Stomach smooth muscle (tissue), 2 donors: ENCODE data around the gene PRDX3.
A peak's percentile ranks its signal among the peaks of the same experiment; 100 is the strongest.
"Not testable (repeated sequence)": the region's sequence is repeated elsewhere in the genome, so short reads cannot be mapped to it uniquely, and the experiment has no call there.

Source experiments
- H3K27ac ChIP-seq: one replicate; pipeline ENCODE4 v1.7.0; 2013; ENCODE audit warnings: mild to moderate bottlenecking, low read length, inconsistent platforms
- H3K27me3 ChIP-seq, 2 donors: one replicate each; pipeline ENCODE4 v1.7.0; 2013; ENCODE audit warnings: low read length in 2 of 2; ENCODE audit not compliant: insufficient read depth in 2 of 2, control insufficient read depth in 1 of 2
- H3K36me3 ChIP-seq, 2 donors: one replicate each; pipeline ENCODE4 v1.7.0; 2013; ENCODE audit warnings: low read length in 2 of 2; ENCODE audit not compliant: control insufficient read depth in 2 of 2, insufficient read depth in 2 of 2
- H3K4me1 ChIP-seq: one replicate; pipeline ENCODE4 v1.7.0; 2013; ENCODE audit warnings: low read length; ENCODE audit not compliant: control insufficient read depth, insufficient read depth
- H3K4me3 ChIP-seq, 2 donors: one replicate each; pipeline ENCODE4 v1.7.0; 2013; ENCODE audit warnings: low read length in 2 of 2
- H3K9ac ChIP-seq, 2 donors: one replicate each; pipeline ENCODE4 v1.7.0; 2013; ENCODE audit warnings: low read length in 2 of 2, mild to moderate bottlenecking in 1 of 2
- H3K9me3 ChIP-seq, 2 donors: one replicate each; pipeline ENCODE4 v1.7.0; 2013; ENCODE audit warnings: low read length in 2 of 2; ENCODE audit not compliant: control insufficient read depth in 2 of 2
- donor health status: healthy.
- donor health status: Pancreatic carcinoma.

PRDX3 gene

DNA sequence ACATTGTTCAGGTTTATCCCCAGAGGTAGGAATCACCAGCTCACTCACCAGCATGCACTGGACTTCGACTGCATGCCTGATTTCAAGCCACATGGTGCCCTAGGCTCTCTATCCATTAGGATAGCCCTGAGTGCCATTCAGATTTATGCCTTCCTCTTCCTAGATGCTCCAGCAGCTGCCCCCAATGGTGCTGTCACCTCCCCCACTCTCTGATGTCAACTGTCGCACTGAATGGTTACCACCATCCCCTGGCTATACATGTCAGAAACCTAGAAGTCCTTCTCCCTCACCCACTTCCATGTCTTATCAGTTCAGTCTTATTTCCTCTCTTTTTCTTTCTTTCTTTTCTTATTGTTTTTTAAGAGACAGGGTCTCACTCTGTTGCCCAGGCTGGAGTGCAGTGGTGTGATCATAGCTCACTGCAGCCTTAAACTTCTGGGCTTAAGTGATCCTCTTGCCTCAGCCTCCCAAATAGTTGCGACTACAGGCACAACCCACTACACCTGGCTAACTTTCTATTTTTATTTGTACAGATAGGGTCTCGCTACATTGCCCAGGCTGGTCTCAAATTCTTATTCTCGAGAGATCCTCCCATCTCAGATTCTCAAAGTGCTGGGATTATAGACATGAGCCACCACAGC, 16.0 kb downstream of the PRDX3 start:
- Histone ChIP-seq H3K9me3 (no peaks in the 10 kb centered on the region), H3K27ac (peak overlapping the region; percentile 24), H3K4me3 (no peak overlapping the region), H3K4me1 (peaks cover 27% of the 10 kb centered on the region), H3K9ac (no peak overlapping the region), H3K36me3 (peaks cover 11 to 29% of the 10 kb centered on the region in 2 donors), H3K27me3 (no peaks in the 10 kb centered on the region)

DNA sequence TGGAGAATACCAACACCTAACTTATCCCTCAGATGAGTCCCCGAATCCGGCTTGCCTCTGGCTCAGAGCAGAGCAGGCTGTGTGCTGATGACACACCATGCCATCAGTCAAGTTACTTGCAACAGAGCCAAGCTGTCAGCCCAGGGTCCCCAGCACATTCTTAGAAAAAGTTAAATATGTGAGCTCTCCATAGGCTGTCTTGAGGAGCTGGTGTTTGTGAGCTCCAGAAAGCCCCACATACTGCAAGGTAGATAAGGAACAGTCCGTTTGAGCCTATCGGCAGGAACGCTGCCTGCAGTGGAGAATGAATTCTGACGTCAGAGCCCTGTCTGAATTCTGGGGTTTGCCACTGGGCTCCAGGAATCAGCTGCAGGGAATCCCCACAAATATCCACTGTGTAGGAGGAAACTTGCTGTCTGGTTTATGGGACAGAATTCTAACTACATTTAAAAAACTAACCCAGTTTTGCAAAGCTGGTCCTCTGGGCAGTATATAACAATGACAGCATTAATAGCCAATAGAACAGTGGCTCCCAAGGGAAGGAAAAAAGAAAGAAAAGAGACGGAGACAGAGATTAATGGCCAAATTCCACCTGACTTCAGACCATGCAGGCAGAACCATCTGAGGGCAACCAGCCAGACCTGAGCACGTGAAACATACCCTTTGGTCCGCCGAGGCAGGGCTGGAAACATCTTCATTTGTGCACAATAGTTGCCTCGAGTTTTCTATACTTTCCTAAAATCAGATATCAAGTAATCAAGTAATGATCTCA, 16.7 kb downstream of the PRDX3 start:
- H3K36me3 ChIP-seq: peaks cover 11 to 26% of the 10 kb centered on the region in 2 donors
- no peak overlapping the region for H3K4me3 ChIP-seq
- peaks cover 27% of the 10 kb centered on the region for H3K4me1 ChIP-seq
- no peaks in the 10 kb centered on the region for H3K9me3 ChIP-seq
- H3K27me3 ChIP-seq: no peaks in the 10 kb centered on the region
- H3K27ac ChIP-seq: peak overlapping the region; percentile 31
- H3K9ac ChIP-seq: no peak overlapping the region

DNA sequence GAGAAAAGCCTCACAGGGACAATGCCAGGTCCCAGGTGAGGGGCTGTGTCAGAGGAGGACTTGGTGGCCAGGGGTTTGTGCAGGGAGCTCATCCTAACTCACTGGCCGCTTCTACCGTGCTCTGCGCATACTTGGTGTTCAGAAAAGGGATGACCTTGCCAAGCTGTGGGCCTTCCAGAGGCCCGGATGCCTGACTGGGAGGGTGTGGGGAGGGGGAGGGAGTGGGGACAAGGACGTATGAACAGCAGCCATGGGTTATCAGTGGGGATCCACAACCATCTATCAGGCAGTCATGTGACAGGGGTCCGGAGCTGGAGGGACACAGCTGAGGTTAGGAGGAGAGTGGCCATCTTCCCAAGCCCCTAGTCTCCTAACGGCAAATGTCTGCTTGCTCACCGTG, 19.3 kb downstream of the PRDX3 start:
- Histone ChIP-seq H3K4me1 (peaks cover 10% of the 10 kb centered on the region), H3K9ac (no peak overlapping the region), H3K27ac (no peak overlapping the region), H3K36me3 (peaks cover 27 to 47% of the 10 kb centered on the region in 2 donors), H3K27me3 (no peaks in the 10 kb centered on the region), H3K9me3 (no peaks in the 10 kb centered on the region), H3K4me3 (no peak overlapping the region)

DNA sequence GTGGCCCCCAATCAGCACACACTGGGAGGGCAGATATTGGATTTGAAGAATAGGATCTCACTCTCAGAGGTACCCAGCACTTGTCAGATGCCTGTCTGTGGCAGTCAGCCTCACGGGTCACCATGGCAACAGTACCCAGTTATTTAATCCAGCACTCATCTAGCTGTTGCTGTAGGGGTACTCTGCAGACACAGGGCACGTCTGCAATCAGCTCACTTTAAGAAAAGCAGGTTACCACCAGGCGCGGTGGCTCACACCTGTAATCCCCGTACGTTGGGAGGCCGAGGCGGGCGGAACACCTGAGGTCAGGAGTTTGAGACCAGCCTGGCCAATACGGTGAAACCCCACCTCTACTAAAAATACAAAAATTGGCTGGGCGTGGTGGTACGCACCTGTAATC, 25.0 kb downstream of the PRDX3 start:
- peaks cover 48 to 58% of the 10 kb centered on the region in 2 donors for H3K36me3 ChIP-seq
- no peak overlapping the region for H3K27ac ChIP-seq
- no peaks in the 10 kb centered on the region for H3K4me1 ChIP-seq
- H3K9me3 ChIP-seq: no peaks in the 10 kb centered on the region
- H3K4me3 ChIP-seq: no peak overlapping the region
- H3K9ac ChIP-seq: no peak overlapping the region
- H3K27me3 ChIP-seq: no peaks in the 10 kb centered on the region

DNA sequence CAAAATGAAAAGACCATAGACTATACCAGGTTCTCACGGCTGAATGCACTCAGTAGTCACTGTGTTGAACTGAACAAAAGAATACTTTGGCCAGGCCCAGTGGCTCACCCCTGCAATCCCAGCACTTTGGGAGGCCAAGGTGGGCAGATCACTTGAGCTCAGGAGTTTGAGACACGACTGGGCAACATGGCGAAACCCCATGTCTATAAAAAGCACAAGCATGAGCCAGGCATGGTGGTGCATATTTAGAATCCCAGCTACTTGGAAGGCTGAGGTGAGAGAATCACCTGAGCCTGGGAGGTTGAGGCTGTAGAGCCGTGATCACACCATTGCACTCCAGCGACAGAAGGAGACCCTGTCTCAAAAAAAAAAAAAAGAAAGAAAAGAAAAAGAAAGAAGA, 25.6 kb downstream of the PRDX3 start:
- no peak overlapping the region for H3K4me3 ChIP-seq
- H3K36me3 ChIP-seq: peaks cover 47 to 56% of the 10 kb centered on the region in 2 donors

DNA sequence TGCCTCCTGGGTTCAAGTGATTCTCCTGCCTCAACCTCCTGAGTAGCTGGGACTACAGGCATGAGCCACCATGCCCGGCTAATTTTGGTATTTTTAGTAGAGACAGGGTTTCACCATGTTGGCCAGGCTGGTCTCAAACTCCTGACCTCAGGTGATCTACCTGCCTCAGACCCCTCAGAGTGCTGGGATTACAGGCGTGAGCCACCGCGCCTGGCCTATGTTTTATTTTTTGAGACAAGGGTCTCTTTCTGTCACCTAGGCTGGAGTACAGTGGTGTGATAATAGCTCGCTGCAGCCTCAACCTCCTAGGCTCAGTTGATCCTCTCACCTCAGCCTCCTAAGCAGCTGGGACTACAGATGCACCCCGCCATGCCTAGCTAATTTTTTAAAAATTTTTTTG, 27.0 kb downstream of the PRDX3 start:
- not testable (repeated sequence) for H3K4me3 ChIP-seq, H3K27me3 ChIP-seq, H3K4me1 ChIP-seq, H3K9ac ChIP-seq, H3K9me3 ChIP-seq, H3K27ac ChIP-seq
- peaks cover 50 to 60% of the 10 kb centered on the region in 2 donors for H3K36me3 ChIP-seq

More for the DNA sequence above, 25.6 kb downstream of the PRDX3 start:
- Histone ChIP-seq H3K27me3 (no peaks in the 10 kb centered on the region), H3K9ac (no peak overlapping the region), H3K9me3 (no peaks in the 10 kb centered on the region), H3K4me1 (no peaks in the 10 kb centered on the region), H3K27ac (no peak overlapping the region)

DNA sequence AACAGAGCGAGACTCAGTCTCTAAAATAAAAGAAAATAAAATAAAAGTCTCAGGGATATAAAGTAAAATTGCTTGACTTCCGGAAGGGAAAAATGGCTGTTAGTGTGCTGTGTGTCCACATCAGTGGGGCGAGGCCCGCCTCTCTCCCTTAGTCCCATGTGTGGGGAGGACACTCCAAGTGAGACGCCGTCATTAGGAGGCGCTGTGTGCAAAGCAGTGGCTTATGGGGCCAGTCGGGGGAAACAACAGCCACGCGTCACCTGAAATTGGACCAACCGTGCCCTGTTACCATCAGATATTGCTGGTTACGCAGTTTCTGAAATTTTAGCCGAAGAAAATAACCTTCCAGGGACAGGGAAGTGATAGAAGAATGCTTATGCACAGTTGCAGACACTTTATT, 28.9 kb downstream of the PRDX3 start:
- Histone ChIP-seq H3K4me3 (no peak overlapping the region), H3K9me3 (no peaks in the 10 kb centered on the region), H3K36me3 (peaks cover 40 to 47% of the 10 kb centered on the region in 2 donors), H3K27me3 (no peaks in the 10 kb centered on the region), H3K27ac (no peak overlapping the region), H3K4me1 (no peaks in the 10 kb centered on the region), H3K9ac (no peak overlapping the region)

DNA sequence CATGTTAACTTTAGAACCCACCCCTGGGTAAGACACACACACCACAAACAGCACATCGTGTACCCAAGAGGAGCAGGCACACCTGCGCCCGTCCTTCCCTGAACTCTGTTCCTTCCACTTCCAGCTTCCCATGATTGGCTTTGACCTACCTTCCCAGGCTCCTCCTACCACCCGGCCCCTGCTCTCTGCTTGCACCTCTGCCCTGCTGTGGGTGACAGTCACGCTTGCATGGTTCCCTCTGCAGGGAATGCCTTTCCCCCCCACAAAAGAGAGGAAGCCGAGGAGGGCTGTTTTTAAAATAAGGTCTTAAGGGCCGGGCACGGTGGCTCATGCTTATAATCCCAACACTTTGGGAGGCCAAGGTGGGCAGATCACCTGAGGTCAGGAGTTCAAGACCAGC, 29.5 kb downstream of the PRDX3 start:
- H3K27ac ChIP-seq: no peak overlapping the region
- H3K9ac ChIP-seq: no peak overlapping the region
- peaks cover 36 to 43% of the 10 kb centered on the region in 2 donors for H3K36me3 ChIP-seq
- no peaks in the 10 kb centered on the region for H3K27me3 ChIP-seq
- no peaks in the 10 kb centered on the region for H3K4me1 ChIP-seq
- H3K9me3 ChIP-seq: no peaks in the 10 kb centered on the region
- no peak overlapping the region for H3K4me3 ChIP-seq

DNA sequence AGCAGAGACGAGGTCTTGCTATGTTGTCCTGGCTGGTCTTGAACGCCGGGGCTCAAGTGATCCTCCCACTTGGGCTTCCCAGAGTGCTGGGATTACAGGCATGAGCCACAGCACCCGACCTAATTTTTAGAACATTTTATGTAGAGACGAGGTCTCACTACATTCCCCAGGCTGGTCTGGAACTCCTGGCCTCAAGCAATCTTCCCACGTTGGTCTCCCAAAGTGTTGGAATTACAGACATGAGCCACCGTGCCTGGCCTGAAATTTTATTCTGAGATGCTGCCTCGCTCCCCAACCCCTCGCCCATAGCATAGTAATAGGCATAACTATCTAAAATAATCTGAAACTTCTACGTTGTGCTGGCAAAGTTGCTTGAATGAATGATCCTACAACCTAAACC, 35.0 kb downstream of the PRDX3 start:
- no peak overlapping the region for H3K9ac ChIP-seq
- no peaks in the 10 kb centered on the region for H3K9me3 ChIP-seq
- H3K27me3 ChIP-seq: no peaks in the 10 kb centered on the region
- no peak overlapping the region for H3K27ac ChIP-seq
- peaks cover 15 to 34% of the 10 kb centered on the region in 2 donors for H3K36me3 ChIP-seq
- H3K4me3 ChIP-seq: no peak overlapping the region
- no peaks in the 10 kb centered on the region for H3K4me1 ChIP-seq

DNA sequence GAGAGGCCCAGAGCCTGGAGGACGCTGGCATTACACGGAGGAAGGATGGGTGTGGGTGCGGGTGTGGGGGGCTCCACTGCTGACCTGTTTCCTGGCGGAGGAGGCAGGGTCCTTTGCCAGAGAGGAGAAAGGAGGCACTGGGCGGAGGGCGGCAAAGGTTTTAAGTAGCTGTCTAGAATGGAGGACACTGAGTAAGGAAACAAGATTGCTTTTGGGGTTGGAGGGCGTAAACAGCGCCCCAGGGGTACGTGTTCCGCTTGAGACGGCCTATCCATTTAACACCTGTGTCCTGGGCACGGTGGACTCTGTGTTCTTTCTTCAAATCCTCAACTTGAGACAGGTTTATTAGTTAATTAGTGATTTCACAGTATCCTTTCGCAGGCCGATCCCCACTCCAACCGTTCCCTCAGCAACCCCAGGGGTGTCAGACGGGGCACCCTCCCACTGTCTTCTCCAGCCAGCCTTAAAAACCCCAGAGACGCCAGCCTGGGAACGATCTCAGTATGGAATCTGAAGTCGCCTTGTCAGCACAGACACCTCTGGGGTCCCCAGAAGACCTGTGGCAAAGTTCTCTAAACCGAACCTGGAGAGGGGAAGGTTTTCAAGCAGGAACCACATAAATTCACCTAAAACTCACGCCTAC, 37.9 kb downstream of the PRDX3 start:
- H3K36me3 ChIP-seq: peaks cover 8 to 17% of the 10 kb centered on the region in 2 donors

More for the DNA sequence above, 37.9 kb downstream of the PRDX3 start:
- Histone ChIP-seq H3K27me3 (no peaks in the 10 kb centered on the region), H3K9me3 (no peaks in the 10 kb centered on the region), H3K27ac (no peak overlapping the region), H3K4me1 (no peaks in the 10 kb centered on the region), H3K4me3 (no peak overlapping the region), H3K9ac (no peak overlapping the region)
